Sigmoid colon (tissue), 4 donors: Measurements from ENCODE around the gene NUCB1.

ENCODE experiments used
- EP300 ChIP-seq, 4 donors: sonication (generic); formaldehyde crosslinking; IDR thresholded peaks; one replicate each; pipeline ENCODE4 v1.6.1; 2017; ENCODE audit warnings: antibody characterized with exemption in 4 of 4
- POLR2AphosphoS5 ChIP-seq, 4 donors: sonication (generic); formaldehyde crosslinking; IDR thresholded peaks; one replicate each; pipeline ENCODE4 v1.6.1; 2017; ENCODE audit warnings: antibody characterized with exemption in 4 of 4
- TF ChIP-seq, protein P1 (sequence below), 4 experiments: fragments of 450-650 bp in 3 of 4; fragments of 200-600 bp in 1 of 4; IDR thresholded peaks; one replicate each; pipeline ENCODE4 v1.5.1; 2016 to 2019; ENCODE audit warnings: antibody characterized with exemption in 4 of 4, mild to moderate bottlenecking in 3 of 4, moderate library complexity in 2 of 4

GRCh38 chr19:48965040-48965805 is 65.1 kb downstream of the NUCB1 start, which contains the start of gene FTL:
- TF ChIP-seq, protein P1, sequence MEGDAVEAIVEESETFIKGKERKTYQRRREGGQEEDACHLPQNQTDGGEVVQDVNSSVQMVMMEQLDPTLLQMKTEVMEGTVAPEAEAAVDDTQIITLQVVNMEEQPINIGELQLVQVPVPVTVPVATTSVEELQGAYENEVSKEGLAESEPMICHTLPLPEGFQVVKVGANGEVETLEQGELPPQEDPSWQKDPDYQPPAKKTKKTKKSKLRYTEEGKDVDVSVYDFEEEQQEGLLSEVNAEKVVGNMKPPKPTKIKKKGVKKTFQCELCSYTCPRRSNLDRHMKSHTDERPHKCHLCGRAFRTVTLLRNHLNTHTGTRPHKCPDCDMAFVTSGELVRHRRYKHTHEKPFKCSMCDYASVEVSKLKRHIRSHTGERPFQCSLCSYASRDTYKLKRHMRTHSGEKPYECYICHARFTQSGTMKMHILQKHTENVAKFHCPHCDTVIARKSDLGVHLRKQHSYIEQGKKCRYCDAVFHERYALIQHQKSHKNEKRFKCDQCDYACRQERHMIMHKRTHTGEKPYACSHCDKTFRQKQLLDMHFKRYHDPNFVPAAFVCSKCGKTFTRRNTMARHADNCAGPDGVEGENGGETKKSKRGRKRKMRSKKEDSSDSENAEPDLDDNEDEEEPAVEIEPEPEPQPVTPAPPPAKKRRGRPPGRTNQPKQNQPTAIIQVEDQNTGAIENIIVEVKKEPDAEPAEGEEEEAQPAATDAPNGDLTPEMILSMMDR (IDR thresholded peaks at IDR 0.05) = no peak
- TF ChIP-seq POLR2AphosphoS5 (IDR thresholded peaks at IDR 0.05) (peak; percentile 100), EP300 (IDR thresholded peaks at IDR 0.05) (peak in 1 of 4 donors; percentile 58)
